HepG2 (cell line): ENCODE measurements around the gene ZBTB48. TPM values are rescaled to one million over a fixed set of nuclear protein-coding genes. Genes with fewer than 3 reads are reported as not detected.

Experiments used
- AHR ChIP-seq: IDR thresholded peaks from 2 replicates; pipeline ENCODE4 v1.6.1; 2018; ENCODE audit warnings: missing genetic modification reagents, missing compliant biosample characterization
- ATF7-NPFF ChIP-seq: sonication (generic); formaldehyde crosslinking; IDR thresholded peaks from 2 replicates; pipeline ENCODE4 v1.8.1; 2023; ENCODE audit warnings: mild to moderate bottlenecking, low read depth, missing genetic modification reagents, moderate library complexity
- CBX2 ChIP-seq, 2 experiments: fragments of 200-600 bp in 1 of 2; sonication (generic); formaldehyde crosslinking in 1 of 2; IDR thresholded peaks; 2 replicates each; pipeline versions ENCODE4 v1.7.0 to v1.8.1; 2018 to 2022; ENCODE audit warnings: low read depth in 2 of 2, low read length in 1 of 2, mild to moderate bottlenecking in 1 of 2, missing genetic modification reagents in 1 of 2
- EED ChIP-seq: sonication (generic); formaldehyde crosslinking; IDR thresholded peaks from 2 replicates; pipeline ENCODE4 v1.5.0; 2020; ENCODE audit warnings: mild to moderate bottlenecking, missing genetic modification reagents
- FOSL2 ChIP-seq: sonication (generic); formaldehyde crosslinking; IDR thresholded peaks from 2 replicates; pipeline ENCODE4 v1.4.0; 2020; ENCODE audit warnings: missing genetic modification reagents
- GATAD2A ChIP-seq: IDR thresholded peaks from 2 replicates; pipeline ENCODE4 v1.6.1; 2016
- HHEX ChIP-seq: IDR thresholded peaks from 2 replicates; pipeline ENCODE4 v1.6.1; 2016; ENCODE audit warnings: control low read depth
- HNRNPL ChIP-seq: fragments of 200-400 bp; formaldehyde crosslinking; IDR thresholded peaks from 2 replicates; pipeline ENCODE4 v1.6.1; 2017; ENCODE audit warnings: mild to moderate bottlenecking, low read depth, low read length
- IRF9 ChIP-seq: sonication (generic); formaldehyde crosslinking; IDR thresholded peaks from 2 replicates; pipeline ENCODE4 v1.8.0; 2022; ENCODE audit warnings: missing genetic modification reagents, mild to moderate bottlenecking, borderline replicate concordance
- IRX3 ChIP-seq: sonication (generic); formaldehyde crosslinking; IDR thresholded peaks from 2 replicates; pipeline ENCODE4 v1.8.1; 2023; ENCODE audit warnings: mild to moderate bottlenecking, low read depth, missing genetic modification reagents, borderline replicate concordance
- KLF11 ChIP-seq: IDR thresholded peaks from 2 replicates; pipeline ENCODE4 v1.6.1; 2016; ENCODE audit warnings: missing compliant biosample characterization
- MAFF ChIP-seq: IDR thresholded peaks from 2 replicates; pipeline ENCODE4 v1.6.1; 2011; ENCODE audit warnings: low read depth, low read length, improper control_type of control experiment
- MAFK ChIP-seq, 2 experiments: IDR thresholded peaks in 1 of 2; conservative IDR thresholded peaks in 1 of 2; 2 replicates each; pipeline ENCODE4 v1.6.1; 2011; ENCODE audit warnings: improper control_type of control experiment in 2 of 2, low read length in 2 of 2
- NKX3-1 ChIP-seq: sonication (generic); formaldehyde crosslinking; IDR thresholded peaks from 2 replicates; pipeline ENCODE4 v1.5.0; 2020; ENCODE audit warnings: missing genetic modification reagents
- ZBTB33 ChIP-seq: sonication (generic); formaldehyde crosslinking; IDR thresholded peaks from 2 replicates; pipeline ENCODE4 v1.4.0; 2020; ENCODE audit warnings: missing genetic modification reagents
- ZFYVE20 ChIP-seq: sonication (generic); formaldehyde crosslinking; IDR thresholded peaks from 2 replicates; pipeline ENCODE4 v1.8.0; 2023; ENCODE audit warnings: low read depth, mild to moderate bottlenecking, moderate library complexity, missing genetic modification reagents, borderline replicate concordance
- ZNF10 ChIP-seq: sonication (generic); formaldehyde crosslinking; IDR thresholded peaks from 2 replicates; pipeline ENCODE4 v1.4.0; 2020; ENCODE audit warnings: mild to moderate bottlenecking, low read depth, missing genetic modification reagents, borderline replicate concordance
- ZNF138 ChIP-seq: sonication (generic); formaldehyde crosslinking; IDR thresholded peaks from 2 replicates; pipeline ENCODE4 v1.5.0; 2020; ENCODE audit warnings: mild to moderate bottlenecking, low read depth, missing genetic modification reagents
- ZNF343 ChIP-seq: sonication (generic); formaldehyde crosslinking; IDR thresholded peaks from 2 replicates; pipeline ENCODE4 v1.4.0; 2020; ENCODE audit warnings: mild to moderate bottlenecking, missing genetic modification reagents
- ZNF710 ChIP-seq: sonication (generic); formaldehyde crosslinking; IDR thresholded peaks from 2 replicates; pipeline ENCODE4 v1.5.0; 2020; ENCODE audit warnings: mild to moderate bottlenecking, missing genetic modification reagents, borderline replicate concordance
- ZNF75D ChIP-seq: sonication (generic); formaldehyde crosslinking; IDR thresholded peaks from 2 replicates; pipeline ENCODE4 v1.8.1; 2023; ENCODE audit warnings: missing genetic modification reagents, mild to moderate bottlenecking, borderline replicate concordance
- polyA plus RNA-seq, 8 experiments: library from polyadenylated mRNA; depleted of rRNA in 3 of 8; stranded (reverse) in 7 of 8; unstranded in 1 of 8; fragments of >200 nt; fragmentation: Illumina TruSeq in 4 of 8; extraction: Trizol in 4 of 8; gene quantifications; 2 replicates each; pipeline versions ENCODE4 v1.2.1 to v1.2.3, GENCODE V29; 2011 to 2016; ENCODE audit warnings: low read depth in 4 of 8, missing spikeins in 1 of 8, mixed read lengths in 1 of 8; ENCODE audit not compliant: insufficient read depth in 1 of 8
- total RNA-seq, 5 experiments: library from RNA; depleted of rRNA; stranded (reverse); fragments of >200 nt; fragmentation: Illumina TruSeq; extraction: Trizol; gene quantifications; 2 replicates each; pipeline ENCODE4 v1.2.3, GENCODE V29; 2016; ENCODE audit warnings: low read depth in 1 of 5

Gene ZBTB48
- total and polyA plus RNA-seq, 2 of the 13 experiments (the other 11 are each of a cell fraction or from before 2014, with no cell fraction given), result 13.0 to 17.1 TPM

- no peak for TF ChIP-seq ZNF10 (CRISPR knock-in tag)
- TF ChIP-seq IRF9 (CRISPR knock-in tag), result no peak
- TF ChIP-seq ZNF343, result no peak
- TF ChIP-seq ZFYVE20 (CRISPR knock-in tag), result no peak
- no peak for TF ChIP-seq ZNF138 (CRISPR knock-in tag)
- TF ChIP-seq NKX3-1 (CRISPR knock-in tag), result no peak
- TF ChIP-seq IRX3, result no peak
- peak; percentile 92 for TF ChIP-seq GATAD2A (CRISPR knock-in tag)
- peak; percentile 63; the same call in 1 of the 2 replicates for TF ChIP-seq ZNF710 (CRISPR knock-in tag)
- TF ChIP-seq ZBTB33, result 0 out of 2 replicates have a peak, but pooled peaks have one; percentile 37
- no peak for TF ChIP-seq ZNF75D (CRISPR knock-in tag)
- TF ChIP-seq MAFK (conservative IDR thresholded peaks at IDR 0.05 in 1 of 2, IDR thresholded peaks at IDR 0.05 in 1 of 2; ENCODE audit: low read length in 2 of 2), result no peak
- peak; percentile 60; the same call in 1 of the 2 replicates for TF ChIP-seq FOSL2 (CRISPR knock-in tag)
- no peak for TF ChIP-seq HHEX
- peak; percentile 85 for TF ChIP-seq HNRNPL
- TF ChIP-seq CBX2 (IDR thresholded peaks at IDR 0.05; ENCODE audit: low read depth, low read length), result no peak
- TF ChIP-seq CBX2 (CRISPR knock-in tag; IDR thresholded peaks at IDR 0.05; ENCODE audit: low read depth), result no peak
- no peak for TF ChIP-seq EED (CRISPR knock-in tag)
- no peak for TF ChIP-seq KLF11 (CRISPR knock-in tag)
- no peak for TF ChIP-seq ATF7-NPFF (CRISPR knock-in tag)
- TF ChIP-seq MAFF, result no peak
- TF ChIP-seq AHR (CRISPR knock-in tag), result no peak
Observed at GRCh38 chr1:6582370-6582769, 2.6 kb downstream of the ZBTB48 start (continued).
